NCI-H510A treated with DMSO at 0.1 percent for 48 hours (cell line): ENCODE data around the gene ACOXL.
A peak's percentile ranks its signal among the peaks of the same experiment; 100 is the strongest.

ENCODE experiments used
- DNase-seq: peaks from one replicate; lab custom pipeline; 2025; lab: John Stamatoyannopoulos, UW

Gene ACOXL

DNA sequence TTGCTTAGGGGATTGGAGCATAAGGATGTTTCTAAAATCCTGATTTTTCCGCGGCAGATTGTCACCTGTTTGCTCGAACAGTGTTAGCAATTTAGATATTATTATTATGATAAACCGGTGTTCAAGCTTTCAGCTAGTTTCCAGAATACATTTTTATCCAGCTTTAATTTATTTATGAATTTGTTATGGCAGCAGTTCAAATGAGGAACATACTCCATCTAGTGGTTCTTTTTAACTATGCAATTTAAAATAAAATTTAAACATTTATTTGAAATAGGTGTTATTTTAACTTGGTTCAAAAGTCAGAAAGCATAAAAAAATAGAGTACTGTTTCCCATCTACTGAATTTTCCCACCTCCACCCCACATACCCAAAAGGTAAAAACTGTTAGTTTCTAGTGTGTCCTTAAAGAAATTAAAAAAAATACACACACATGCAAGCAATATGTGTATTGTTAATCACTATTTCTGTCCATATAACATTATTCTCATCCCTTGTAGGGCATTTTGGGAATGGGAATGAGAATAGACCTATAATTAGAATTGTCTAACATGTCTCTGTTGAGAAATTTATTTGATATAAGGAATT, 23.2 kb downstream of the ACOXL start:
- peak; percentile 56 for DNase-seq

DNA sequence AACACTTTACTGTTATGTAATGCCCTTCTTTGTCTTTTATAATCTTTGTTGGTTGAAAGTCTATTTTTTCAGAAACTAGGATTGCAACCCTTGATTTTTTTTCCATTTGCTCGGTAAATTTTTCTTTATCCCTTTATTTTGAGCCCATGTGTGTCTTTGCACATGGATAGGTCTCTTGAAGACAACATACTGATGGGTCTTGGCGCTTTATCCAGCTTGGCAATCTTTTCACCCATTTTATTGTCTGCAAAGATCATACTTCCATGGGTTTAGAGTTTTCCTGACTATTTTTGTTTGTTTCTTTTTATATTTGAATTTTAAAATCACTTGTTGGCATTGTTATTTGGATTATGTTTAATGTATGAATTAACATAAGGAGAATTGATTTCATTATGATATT, 27.0 kb downstream of the ACOXL start:
- DNase-seq = no peak

DNA sequence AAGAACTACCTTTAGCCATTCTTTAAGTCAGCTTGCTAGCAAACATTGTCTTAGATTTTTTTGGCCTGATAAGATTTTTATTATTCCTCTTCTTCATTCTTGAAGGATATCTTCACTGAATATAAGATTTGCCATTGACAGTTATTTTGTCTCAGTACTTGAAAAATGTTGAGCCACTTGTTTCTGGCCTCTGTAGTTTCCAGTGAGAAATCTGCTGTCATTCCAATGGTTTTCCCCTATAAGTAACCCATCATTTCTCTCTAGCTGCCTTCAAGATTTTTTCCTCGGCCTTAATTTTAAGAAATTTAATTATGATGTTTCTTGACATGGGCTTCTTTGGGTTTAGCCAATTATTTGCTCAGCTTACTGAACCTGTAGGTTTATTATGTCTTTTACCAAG, 32.6 kb downstream of the ACOXL start:
- DNase-seq = no peak

DNA sequence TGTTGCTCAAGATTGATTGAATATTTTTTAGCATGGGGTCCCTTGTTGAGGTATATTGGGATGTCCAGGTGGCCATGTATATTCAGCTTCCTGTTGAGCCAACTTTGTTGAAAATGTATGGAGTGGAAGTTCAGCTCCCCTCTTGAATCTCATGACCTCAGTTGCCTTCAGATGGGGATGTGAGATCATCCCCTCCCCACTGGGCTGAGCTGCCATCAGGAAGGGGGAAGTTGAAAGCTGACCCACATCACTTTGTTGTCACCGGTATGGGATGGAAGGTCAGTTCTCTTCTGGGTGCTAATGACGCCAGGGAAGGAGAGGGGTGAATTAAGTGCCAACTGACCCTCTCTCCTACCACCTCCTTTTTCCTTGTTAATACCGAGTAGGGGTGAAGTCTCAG, 33.9 kb downstream of the ACOXL start:
- no peak for DNase-seq

DNA sequence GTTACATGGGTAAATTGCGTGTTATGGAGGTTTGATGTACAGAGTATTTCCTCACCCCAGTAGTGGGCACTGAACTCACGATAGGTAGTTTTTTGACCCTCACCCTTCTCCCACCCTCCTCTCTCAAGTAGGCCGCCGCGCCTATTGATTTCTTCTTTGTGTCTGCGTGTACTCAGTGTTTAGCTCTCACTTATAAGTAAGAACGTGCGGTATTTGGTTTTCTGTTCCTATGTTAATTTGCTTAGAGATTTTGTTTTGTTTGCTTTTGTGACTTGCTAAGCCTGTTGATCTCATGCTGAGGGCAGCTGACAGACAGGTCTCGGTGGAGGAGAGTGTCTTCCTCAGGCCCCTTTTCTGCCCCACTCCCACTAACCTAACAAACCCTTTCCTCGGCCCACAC, 36.2 kb downstream of the ACOXL start:
- DNase-seq = peak; percentile 77

DNA sequence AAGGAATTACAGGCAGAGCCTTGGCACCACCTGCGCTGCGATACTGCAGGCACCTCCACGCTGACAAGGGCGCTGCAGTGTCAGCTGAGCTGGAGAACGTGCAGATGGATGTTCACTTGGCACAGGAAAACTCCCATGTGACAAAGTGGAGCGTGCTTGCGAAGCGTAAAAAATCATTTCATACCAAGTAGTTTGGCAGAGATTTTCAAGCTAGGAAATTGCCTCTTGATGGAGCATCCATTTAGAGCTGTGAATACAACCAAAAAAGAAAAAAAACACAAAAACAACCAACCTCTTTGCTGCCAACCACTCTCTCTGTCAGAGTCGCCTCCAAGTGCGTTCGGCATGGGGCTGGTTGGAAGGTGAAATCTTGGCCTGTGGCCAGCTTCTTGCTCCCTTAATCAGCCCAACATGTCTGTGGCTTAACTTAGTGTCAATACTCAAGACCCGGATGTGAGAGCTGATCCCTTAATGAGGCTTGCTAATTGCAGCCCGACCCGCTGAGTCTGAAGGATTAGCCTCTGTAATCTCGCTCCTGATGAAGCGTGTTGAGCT, 38.1 kb downstream of the ACOXL start:
- DNase-seq = peak; percentile 83

DNA sequence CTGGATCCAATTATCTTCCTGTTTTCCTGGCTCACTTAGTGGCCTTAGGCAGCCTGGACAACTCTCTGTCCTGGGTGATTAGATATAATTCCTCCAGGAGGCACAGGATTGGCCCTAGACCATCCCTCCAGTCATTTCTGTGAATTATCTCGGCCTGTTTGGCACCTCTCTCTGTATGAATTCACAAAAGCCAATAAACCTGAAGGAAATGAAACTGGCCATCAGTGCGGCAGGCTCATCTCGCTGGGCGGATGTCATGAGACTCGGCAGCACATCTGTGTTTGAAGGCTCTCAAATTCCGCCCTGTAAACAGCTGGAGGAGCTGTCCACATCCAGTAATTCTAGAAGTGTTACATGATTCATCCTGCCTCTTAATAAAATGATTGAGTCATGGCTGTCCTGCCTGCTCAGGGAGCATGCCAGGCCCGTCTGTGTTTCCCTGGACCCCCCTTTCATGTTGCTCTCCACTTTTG, 38.6 kb downstream of the ACOXL start:
- peak; percentile 86 for DNase-seq

DNA sequence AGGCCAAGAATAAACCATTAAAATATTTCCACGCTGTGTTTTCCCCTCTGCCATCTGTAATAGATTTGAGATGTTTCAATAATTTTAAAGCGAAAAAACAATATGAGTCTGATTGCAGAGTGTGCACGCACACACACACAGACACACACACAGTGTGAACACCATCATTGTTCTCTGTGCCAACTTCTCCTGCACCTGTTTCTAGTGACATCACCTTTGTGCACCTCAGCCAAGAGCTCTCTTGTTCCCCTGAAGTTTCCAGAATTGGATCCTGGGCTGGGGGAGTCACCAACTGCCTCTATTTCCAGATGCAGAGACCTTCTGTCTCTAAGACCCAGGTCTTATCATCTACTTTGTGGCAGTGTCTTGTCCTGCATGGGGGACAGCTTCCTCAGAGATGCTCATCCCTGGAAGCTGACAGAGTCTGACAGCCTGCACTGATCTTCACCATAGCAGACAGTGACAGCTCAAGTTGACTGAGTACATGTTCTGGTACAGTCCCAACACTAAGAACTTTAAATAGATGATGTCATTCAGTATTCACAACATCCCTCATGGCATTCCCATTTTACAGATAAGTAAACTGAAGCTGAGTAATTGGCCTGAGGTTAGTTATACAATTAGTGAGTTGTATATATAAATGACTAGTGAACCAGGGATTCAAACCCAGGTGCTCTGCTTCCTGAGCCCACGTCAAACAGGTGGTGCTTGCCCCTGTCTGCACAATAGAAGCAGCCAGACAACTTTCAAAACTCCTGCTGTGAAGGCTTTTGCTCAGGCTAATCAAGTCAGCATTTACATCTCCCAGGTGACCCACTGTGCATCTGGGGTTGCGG, 39.4 kb downstream of the ACOXL start:
- peak; percentile 38 for DNase-seq

DNA sequence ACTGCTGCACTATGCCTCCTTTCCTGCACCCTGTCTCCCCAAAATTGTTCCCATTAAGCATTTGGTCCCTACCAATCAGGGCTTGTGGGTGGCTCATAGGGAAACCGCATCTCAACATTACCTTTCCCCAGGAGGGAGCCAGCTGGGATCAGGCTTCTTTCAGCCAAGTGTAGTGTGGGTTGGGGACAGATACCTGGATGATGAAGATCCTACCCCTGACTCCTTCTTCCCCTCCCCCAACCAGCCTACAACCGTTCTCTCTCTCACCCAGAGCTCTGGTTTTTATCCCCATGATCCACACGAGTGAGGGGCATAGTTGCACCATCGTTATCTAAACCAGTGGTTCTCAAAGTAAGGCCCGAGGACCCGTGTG, 40.0 kb downstream of the ACOXL start:
- DNase-seq = no peak

DNA sequence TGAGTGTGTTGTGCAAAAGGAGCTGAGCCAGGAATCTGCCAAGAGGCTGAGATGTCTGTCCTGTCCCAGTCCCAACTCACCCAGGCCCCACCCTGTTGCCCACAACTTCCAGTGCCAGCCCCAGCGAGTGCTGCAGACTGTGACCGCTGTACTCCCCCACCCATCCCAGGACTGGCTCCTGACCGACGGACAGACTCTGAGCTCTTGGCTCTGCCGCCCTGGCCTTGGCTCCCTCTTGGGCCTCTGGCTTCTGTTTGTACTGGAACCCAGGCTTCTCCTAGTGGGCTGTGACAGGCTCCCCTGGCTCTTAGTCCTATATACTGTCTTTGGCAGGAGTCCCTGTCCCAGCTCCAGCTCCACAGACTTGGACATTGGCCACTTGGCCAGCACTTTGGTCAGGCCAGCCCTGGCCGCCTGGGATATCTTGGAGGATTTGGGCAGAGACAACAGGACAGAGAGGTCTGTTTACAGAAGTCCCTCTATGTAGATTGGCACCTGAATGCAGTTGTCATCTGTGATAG, 41.1 kb downstream of the ACOXL start:
- no peak for DNase-seq

DNA sequence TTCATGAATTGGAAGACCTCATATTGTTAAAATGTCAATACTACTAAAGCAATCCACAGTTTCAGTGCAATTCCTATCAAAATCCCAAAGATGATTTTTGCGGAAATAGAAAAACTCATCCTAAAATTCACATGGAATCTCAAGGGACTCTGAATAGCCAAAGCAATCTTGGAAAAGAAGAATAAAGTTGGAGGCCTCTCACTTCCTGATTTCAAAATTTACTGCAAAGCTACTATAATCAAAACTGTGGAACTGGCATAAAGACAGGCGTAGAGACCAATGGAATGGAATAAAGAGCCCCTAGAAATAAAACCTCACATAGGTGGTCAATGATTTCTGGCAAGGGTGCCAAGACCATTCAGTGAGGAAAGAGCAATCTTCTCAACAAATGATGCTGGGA, 42.3 kb downstream of the ACOXL start:
- no peak for DNase-seq

DNA sequence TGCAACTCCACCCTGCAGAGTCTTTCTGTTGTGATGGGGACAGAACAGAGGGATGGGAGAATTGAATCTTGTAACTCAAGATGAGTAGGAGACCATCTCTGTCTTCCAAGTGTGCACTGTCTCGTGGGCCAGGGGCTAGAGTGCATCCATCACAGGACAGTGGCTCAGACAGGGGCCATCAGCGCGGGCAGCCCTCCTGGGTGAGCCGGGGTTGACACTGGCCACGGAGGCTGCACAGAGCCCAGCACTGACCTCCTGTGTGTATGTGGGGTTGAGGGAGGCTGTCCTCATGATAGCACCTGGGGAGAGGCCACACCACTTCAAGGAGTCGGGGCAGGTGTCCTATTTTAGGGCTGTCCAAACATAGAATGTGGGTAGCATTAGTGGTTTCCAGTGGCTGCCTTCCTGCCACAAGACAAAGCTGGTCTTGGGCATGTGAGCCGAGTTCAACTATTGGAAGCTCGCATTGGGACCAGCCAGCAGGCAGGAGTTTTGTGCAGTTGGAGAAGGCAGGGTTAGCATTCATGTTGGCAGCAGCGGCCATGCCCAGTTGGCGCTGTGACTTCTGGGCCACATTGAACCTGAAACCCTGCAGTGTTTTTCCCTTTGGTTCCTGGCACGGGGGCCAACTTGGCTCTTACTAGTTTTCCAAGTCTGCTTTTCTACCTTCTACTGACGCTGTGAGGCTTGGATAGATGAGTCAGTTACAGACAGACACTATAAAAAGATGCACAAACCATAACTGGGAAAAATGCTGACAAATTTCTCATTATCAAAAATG, 45.3 kb downstream of the ACOXL start:
- DNase-seq = no peak

DNA sequence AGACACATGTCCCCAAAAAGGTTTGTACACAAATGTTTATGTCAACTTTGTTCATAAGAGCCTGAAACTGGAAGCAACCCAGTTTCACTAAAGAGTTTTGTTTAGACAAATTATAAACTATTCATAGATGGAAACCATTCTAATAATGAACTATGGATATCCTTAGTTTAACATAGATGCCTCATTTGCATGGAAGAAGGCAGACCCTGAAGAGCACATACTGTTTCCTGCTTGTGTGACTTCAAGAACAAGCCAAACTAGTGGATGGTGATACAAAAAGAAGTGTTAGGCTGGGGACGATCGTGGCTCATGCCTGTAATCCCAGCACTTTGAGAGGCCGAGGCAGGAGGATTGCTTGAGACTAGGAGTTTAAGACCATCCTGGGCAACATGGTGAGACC, 48.1 kb downstream of the ACOXL start:
- DNase-seq = no peak

DNA sequence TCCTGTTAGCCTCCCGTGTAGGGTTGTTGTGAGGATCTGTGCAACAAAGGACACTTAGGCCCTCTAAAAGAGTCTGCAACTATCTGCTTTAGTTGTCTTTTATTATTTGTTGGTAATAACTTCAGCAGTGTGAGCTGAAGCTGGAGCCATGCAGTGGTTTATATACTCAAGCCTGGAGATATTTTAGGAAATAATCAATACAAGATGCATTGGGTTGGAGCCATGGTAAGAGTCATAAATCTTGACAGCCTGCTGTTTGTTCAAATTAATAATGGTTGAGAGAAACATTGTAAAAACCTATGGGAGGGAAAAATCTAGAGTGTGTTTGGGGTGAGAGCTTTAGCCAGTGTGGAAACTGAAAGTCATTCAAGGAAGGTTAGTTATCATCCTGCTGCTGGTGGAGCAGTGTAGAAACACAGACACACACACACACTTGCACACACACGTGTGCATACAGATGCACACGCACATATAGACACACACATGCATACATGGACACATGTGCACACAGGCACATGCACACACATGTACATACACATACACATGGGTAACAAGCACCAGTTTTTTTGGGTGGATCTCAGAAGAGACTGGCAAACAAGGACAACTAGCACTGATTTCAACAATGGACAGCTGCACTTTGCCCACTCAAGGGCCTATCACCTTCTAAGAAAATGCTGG, 51.0 kb downstream of the ACOXL start:
- no peak for DNase-seq

DNA sequence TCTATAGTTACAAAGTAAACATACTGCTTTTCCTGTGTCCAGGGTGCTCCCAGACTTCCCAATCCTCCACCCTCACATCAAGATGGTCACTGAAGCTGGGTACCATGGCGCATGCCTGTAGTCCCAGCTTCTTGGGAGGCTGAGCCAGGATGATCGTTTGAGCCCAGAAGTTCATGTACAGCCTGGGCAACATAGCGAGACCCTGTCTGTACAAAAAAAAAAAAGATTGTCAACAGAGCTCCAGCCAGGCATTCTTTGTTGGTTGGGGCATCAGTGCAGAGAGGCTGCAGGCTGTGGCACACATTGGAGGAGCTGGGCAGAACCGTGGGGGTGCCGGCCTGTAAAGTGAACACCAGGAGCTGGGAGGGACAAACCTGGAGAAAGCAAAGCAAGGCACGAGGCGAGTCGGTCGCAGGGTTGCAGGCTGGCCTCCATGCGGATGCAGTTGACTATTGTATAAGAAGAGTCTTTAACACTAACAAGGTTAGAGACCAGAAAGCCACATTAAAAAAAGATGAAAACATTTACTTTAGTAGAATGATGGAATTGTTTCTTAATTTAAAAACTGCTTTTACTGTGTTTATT, 51.8 kb downstream of the ACOXL start:
- DNase-seq = peak; percentile 13

DNA sequence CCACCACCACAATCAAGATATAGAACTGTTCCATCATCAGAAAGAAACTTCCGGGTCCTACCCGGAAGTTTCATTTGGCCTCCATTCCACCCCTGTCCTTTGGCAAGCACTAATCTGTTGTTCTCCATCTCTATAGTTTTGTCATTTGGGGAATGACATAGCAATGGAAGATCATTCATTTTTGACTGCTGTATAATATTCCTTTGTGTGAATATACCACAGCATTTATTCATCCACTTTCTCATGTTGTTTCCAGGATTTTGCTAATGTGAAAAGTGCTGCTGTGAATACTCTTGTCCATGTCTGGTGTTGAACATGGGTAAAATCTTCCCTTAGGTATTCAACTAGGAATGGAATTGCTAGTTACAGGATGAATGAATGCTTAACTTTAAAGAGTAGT, 53.1 kb downstream of the ACOXL start:
- no peak for DNase-seq

DNA sequence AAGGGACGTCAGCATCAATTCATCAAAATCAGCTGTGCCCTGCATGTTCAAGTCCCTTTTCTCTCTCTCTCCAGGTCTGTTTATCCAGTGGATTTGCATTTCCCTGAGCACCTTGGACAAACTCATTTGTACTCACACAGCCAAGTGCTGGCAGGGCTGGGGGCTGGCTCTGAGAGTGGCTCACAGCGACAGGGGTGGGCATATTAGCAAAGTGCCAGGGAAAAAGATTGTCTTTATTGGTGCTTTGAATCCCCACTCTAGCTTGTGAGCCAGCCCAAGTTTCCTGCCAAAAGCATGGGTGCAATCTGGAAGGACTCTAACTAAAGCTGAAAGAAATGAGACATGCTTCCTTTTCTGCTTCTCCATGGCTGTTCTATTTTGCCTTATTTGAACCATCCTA, 56.6 kb downstream of the ACOXL start:
- no peak for DNase-seq

DNA sequence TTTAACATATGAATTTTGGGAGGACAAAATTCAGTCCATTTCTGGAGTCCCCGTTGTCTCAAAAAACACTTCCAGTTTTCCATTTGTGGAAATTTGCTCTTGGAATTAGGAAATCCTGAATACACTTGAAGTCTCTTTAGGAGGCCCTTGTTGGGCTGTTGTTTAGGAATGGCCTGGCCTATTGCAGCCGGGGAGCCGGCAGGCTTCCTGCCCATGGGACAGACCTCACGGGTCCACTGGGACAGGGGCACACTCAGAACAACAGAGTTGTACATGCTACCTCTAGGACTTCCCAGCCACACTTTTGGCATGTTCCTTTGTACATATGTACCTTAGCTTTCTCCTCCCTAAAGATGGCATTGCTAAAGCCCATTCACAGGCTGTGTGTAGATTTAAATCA, 57.3 kb downstream of the ACOXL start:
- DNase-seq = no peak

DNA sequence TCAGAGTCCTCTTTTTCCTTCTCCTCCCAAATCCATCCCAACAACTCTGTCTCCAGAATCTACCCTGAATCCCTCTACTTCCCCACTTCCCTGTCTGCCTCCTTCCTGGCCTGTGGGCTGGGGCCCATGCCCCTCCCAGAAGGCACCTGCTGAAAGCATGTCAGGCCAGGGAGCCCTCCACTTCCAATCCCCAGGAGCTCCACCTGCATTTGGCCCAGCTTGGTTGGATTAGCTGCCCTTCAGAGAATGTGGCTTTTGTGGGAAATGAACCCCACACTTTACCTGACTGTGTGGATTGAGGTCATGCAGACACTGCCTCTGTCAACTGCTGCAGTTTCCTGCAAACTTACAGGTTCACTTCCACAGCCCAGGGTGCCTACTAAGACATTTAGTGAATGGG, 58.5 kb downstream of the ACOXL start:
- DNase-seq = no peak

DNA sequence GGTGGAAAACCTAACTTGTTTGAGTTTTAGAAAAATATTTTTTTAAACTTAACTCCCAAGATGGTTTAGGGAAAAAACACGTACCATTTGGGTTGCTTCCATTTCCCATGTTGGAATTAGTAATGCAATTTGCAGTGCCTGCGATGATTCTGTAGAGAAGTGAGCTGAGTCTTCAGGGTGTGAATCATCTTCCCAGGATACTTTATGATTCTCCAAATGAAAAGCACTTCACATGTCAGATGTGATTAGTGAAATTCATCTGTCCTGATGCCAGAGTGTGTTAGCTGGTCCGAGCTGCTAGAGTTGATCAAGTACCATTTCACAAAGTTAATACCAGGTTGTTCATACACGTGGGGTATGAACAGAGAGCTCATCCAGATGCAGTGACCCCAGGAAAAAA, 59.1 kb downstream of the ACOXL start:
- DNase-seq = no peak

DNA sequence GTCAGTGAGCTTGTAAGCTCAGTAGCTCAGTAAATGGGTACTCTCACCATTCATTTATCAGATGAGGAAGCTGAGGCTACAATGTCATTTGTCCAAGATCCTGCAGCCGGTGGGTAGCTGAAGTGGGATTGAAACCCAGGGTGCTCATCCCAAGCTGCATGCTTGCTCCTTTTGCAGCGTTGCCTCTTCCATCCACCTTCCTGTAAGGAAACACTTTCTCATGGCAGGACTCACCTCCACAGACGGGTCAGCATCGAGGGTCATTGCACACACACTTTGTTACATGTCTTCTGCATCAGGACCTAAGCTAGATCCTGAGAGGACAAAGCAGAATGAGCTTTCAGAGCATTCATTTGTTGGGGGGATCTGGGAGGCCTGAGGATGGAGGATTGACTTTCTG, 60.7 kb downstream of the ACOXL start:
- DNase-seq = no peak

DNA sequence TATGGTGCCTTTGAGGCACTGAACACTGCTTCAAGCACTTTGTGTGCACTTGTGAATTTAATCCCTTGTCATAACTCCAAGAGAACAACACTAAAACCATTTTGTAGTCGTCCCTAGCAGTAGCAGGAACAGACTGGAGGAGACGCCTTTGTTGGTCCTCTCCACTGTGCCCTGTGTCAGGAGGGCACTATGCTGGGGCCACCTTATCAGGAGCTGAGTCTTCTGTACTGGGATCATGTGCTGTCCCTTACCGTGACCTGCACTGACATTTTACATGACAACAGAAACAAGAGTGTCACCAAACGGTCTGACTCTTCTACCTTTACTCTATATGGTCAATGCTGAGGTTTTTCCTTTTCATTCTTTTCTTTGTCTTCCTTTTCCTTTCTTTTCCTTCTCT, 62.0 kb downstream of the ACOXL start:
- no peak for DNase-seq
